ENCODE measurements around the gene HILPDA. TPM values are rescaled to one million over a fixed set of nuclear protein-coding genes. Genes with fewer than 3 reads are reported as not detected.

Gene HILPDA
- polyA plus RNA-seq, result 100 to 1,000 TPM in 1 of 2 donors, 10 to 100 TPM in 1; 82.5 to 333 TPM

- Histone ChIP-seq H3K4me1 (ENCODE audit: control insufficient read depth in 2 of 2, insufficient read depth in 2 of 2, low read length in 1 of 2) (peaks cover 0 to 2% of the 10 kb centered on the region in 2 donors), H3K27me3 (ENCODE audit: control insufficient read depth in 1 of 2, insufficient read depth in 2 of 2, low read length in 2 of 2) (no peaks in the 10 kb centered on the region), H3K9me3 (ENCODE audit: control insufficient read depth in 2 of 2, insufficient read depth in 1 of 2, low read depth in 1 of 2, low read length in 1 of 2) (no peaks in the 10 kb centered on the region), H3K4me3 (ENCODE audit: low read depth in 1 of 2, low read length in 2 of 2) (peak within 1 kb of the TSS; percentile 87 to 91), H3K36me3 (ENCODE audit: control insufficient read depth in 2 of 2, insufficient read depth in 2 of 2, low read length in 1 of 2) (no peaks in the 10 kb centered on the region), H3K27ac (ENCODE audit: low read depth in 2 of 2, low read length in 1 of 2) (peak within 1 kb of the TSS; percentile 90 to 93)
- WGBS, 2 donors, result 0% methylated on average over 56 to 64 of the region's 64 CpGs
These were observed at the start of gene HILPDA for GRCh38 chr7:128455543-128456254. Gene HILPDA (plus strand): TSS chr7:128455878. CDS start chr7:128457269, 1,391 bp downstream.

GRCh38 chr7:128406314-128407232 lies 49.1 kb upstream of the HILPDA start:
- no peaks in the 10 kb centered on the region for H3K27me3 ChIP-seq (ENCODE audit: control insufficient read depth in 1 of 2, insufficient read depth in 2 of 2, low read length in 2 of 2)
- H3K4me1 ChIP-seq (ENCODE audit: control insufficient read depth in 2 of 2, insufficient read depth in 2 of 2, low read length in 1 of 2), result peaks cover 6 to 33% of the 10 kb centered on the region in 2 donors
- peak overlapping the region in 1 of 2 donors; percentile 46 for H3K27ac ChIP-seq (ENCODE audit: low read depth in 2 of 2, low read length in 1 of 2)
- H3K36me3 ChIP-seq (ENCODE audit: control insufficient read depth in 2 of 2, insufficient read depth in 2 of 2, low read length in 1 of 2), result peaks cover 0 to 4% of the 10 kb centered on the region in 2 donors
- peak overlapping the region in 1 of 2 donors; percentile 61 for H3K4me3 ChIP-seq (ENCODE audit: low read depth in 1 of 2, low read length in 2 of 2)
- WGBS, 2 donors, result 43 to 44% methylated on average over 15 of the region's 17 CpGs
- H3K9me3 ChIP-seq (ENCODE audit: control insufficient read depth in 2 of 2, insufficient read depth in 1 of 2, low read depth in 1 of 2, low read length in 1 of 2), result no peaks in the 10 kb centered on the region

- Histone ChIP-seq H3K4me3 (ENCODE audit: low read depth in 1 of 2, low read length in 2 of 2) (no peak overlapping the region), H3K27me3 (ENCODE audit: control insufficient read depth in 1 of 2, insufficient read depth in 2 of 2, low read length in 2 of 2) (no peaks in the 10 kb centered on the region), H3K4me1 (ENCODE audit: control insufficient read depth in 2 of 2, insufficient read depth in 2 of 2, low read length in 1 of 2) (peaks cover 6 to 33% of the 10 kb centered on the region in 2 donors), H3K27ac (ENCODE audit: low read depth in 2 of 2, low read length in 1 of 2) (peak overlapping the region in 1 of 2 donors; percentile 46), H3K9me3 (ENCODE audit: control insufficient read depth in 2 of 2, insufficient read depth in 1 of 2, low read depth in 1 of 2, low read length in 1 of 2) (no peaks in the 10 kb centered on the region), H3K36me3 (ENCODE audit: control insufficient read depth in 2 of 2, insufficient read depth in 2 of 2, low read length in 1 of 2) (peaks cover 0 to 3% of the 10 kb centered on the region in 2 donors)
- 79 to 86% methylated on average over 7 of the region's 7 CpGs for WGBS, 2 donors
These were observed 48.5 kb upstream of the HILPDA start for GRCh38 chr7:128407233-128407589.

GRCh38 chr7:128407751-128408708 lies 47.6 kb upstream of the HILPDA start:
- WGBS, 2 donors, result 59 to 61% methylated on average over 11 of the region's 11 CpGs
- peak overlapping the region; percentile 44 to 87 for H3K27ac ChIP-seq (ENCODE audit: low read depth in 2 of 2, low read length in 1 of 2)
- peaks cover 0 to under 1% of the 10 kb centered on the region in 2 donors for H3K36me3 ChIP-seq (ENCODE audit: control insufficient read depth in 2 of 2, insufficient read depth in 2 of 2, low read length in 1 of 2)
- peaks cover 6 to 33% of the 10 kb centered on the region in 2 donors for H3K4me1 ChIP-seq (ENCODE audit: control insufficient read depth in 2 of 2, insufficient read depth in 2 of 2, low read length in 1 of 2)
- no peak overlapping the region for H3K4me3 ChIP-seq (ENCODE audit: low read depth in 1 of 2, low read length in 2 of 2)
- H3K27me3 ChIP-seq (ENCODE audit: control insufficient read depth in 1 of 2, insufficient read depth in 2 of 2, low read length in 2 of 2), result no peaks in the 10 kb centered on the region
- no peaks in the 10 kb centered on the region for H3K9me3 ChIP-seq (ENCODE audit: control insufficient read depth in 2 of 2, insufficient read depth in 1 of 2, low read depth in 1 of 2, low read length in 1 of 2)

GRCh38 chr7:128408709-128409595 lies 46.7 kb upstream of the HILPDA start:
- WGBS, 2 donors, result 19 to 21% methylated on average over 25 of the region's 25 CpGs
- no peaks in the 10 kb centered on the region for H3K36me3 ChIP-seq (ENCODE audit: control insufficient read depth in 2 of 2, insufficient read depth in 2 of 2, low read length in 1 of 2)
- peak overlapping the region; percentile 64 to 65 for H3K4me3 ChIP-seq (ENCODE audit: low read depth in 1 of 2, low read length in 2 of 2)
- H3K27ac ChIP-seq (ENCODE audit: low read depth in 2 of 2, low read length in 1 of 2), result peak overlapping the region; percentile 80 to 87
- no peaks in the 10 kb centered on the region for H3K9me3 ChIP-seq (ENCODE audit: control insufficient read depth in 2 of 2, insufficient read depth in 1 of 2, low read depth in 1 of 2, low read length in 1 of 2)
- H3K27me3 ChIP-seq (ENCODE audit: control insufficient read depth in 1 of 2, insufficient read depth in 2 of 2, low read length in 2 of 2), result no peaks in the 10 kb centered on the region
- peaks cover 6 to 33% of the 10 kb centered on the region in 2 donors for H3K4me1 ChIP-seq (ENCODE audit: control insufficient read depth in 2 of 2, insufficient read depth in 2 of 2, low read length in 1 of 2)

GRCh38 chr7:128409596-128410450 lies 45.9 kb upstream of the HILPDA start, which contains the start of gene IMPDH1:
Gene IMPDH1 (minus strand): TSS chr7:128409982. CDS start chr7:128409901, 81 bp downstream.
- Histone ChIP-seq H3K27ac (ENCODE audit: low read depth in 2 of 2, low read length in 1 of 2) (peak within 1 kb of the TSS; percentile 87 to 97), H3K4me1 (ENCODE audit: control insufficient read depth in 2 of 2, insufficient read depth in 2 of 2, low read length in 1 of 2) (peaks cover 6 to 25% of the 10 kb centered on the region in 2 donors), H3K9me3 (ENCODE audit: control insufficient read depth in 2 of 2, insufficient read depth in 1 of 2, low read depth in 1 of 2, low read length in 1 of 2) (no peaks in the 10 kb centered on the region), H3K4me3 (ENCODE audit: low read depth in 1 of 2, low read length in 2 of 2) (peak within 1 kb of the TSS; percentile 64 to 65), H3K36me3 (ENCODE audit: control insufficient read depth in 2 of 2, insufficient read depth in 2 of 2, low read length in 1 of 2) (no peaks in the 10 kb centered on the region), H3K27me3 (ENCODE audit: control insufficient read depth in 1 of 2, insufficient read depth in 2 of 2, low read length in 2 of 2) (no peaks in the 10 kb centered on the region)
- 0 to 1% methylated on average over 66 to 87 of the region's 87 CpGs for WGBS, 2 donors

- no peaks in the 10 kb centered on the region for H3K9me3 ChIP-seq (ENCODE audit: control insufficient read depth in 2 of 2, insufficient read depth in 1 of 2, low read depth in 1 of 2, low read length in 1 of 2)
- peak overlapping the region; percentile 63 to 65 for H3K4me3 ChIP-seq (ENCODE audit: low read depth in 1 of 2, low read length in 2 of 2)
- no peaks in the 10 kb centered on the region for H3K36me3 ChIP-seq (ENCODE audit: control insufficient read depth in 2 of 2, insufficient read depth in 2 of 2, low read length in 1 of 2)
- H3K27me3 ChIP-seq (ENCODE audit: control insufficient read depth in 1 of 2, insufficient read depth in 2 of 2, low read length in 2 of 2), result no peaks in the 10 kb centered on the region
- peak overlapping the region; percentile 87 to 97 for H3K27ac ChIP-seq (ENCODE audit: low read depth in 2 of 2, low read length in 1 of 2)
- peaks cover 6 to 19% of the 10 kb centered on the region in 2 donors for H3K4me1 ChIP-seq (ENCODE audit: control insufficient read depth in 2 of 2, insufficient read depth in 2 of 2, low read length in 1 of 2)
- WGBS, 2 donors, result 1 to 3% methylated on average over 6 of the region's 6 CpGs
These were observed 45.3 kb upstream of the HILPDA start for GRCh38 chr7:128410451-128410753.

Measured in esophagus (tissue), 2 donors.